Activated naive CD4-positive, alpha-beta T cell (primary cell): ENCODE measurements around the gene IST1.
"Not testable (repeated sequence)": the region's sequence is repeated elsewhere in the genome, so short reads cannot be mapped to it uniquely, and the experiment has no call there.

Experiments used
- DNase-seq, 4 experiments: peaks; one replicate each; lab custom pipeline; 2025; lab: John Stamatoyannopoulos, UW

The IST1 gene

DNA sequence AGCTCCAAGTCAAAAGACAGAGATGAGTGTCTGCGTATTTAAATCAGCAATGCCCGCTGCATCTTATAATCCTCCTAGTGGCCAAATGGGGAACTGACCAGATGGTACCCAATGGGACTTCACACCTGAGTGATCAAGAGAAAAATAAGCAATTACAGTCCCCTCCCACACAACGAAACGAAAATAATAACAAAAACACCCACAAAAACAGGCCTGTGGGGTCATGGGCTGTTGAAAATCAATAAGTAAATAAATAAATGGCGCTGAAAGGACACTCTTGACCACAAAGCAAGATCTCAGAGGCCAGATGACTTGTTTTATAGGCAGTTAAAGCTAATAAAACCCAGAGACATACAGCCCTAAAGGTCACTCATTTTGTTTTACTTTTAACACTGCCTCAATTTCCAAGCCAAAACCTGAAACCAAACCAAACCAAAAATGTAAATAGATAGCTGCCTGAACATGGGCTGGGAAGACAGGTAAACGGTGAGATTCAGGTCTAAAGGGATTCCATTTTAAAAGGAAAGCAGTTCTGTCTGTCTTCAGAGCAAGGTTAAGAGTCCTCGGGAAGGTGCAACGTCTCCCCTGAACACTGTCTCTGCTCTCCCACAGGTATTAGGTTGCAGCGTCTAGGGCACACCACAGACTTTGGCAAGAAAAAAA lies 12.7 kb upstream of the IST1 start:
- peak in 3 of 4 experiments; percentile 18 to 40 (median 38) for DNase-seq

DNA sequence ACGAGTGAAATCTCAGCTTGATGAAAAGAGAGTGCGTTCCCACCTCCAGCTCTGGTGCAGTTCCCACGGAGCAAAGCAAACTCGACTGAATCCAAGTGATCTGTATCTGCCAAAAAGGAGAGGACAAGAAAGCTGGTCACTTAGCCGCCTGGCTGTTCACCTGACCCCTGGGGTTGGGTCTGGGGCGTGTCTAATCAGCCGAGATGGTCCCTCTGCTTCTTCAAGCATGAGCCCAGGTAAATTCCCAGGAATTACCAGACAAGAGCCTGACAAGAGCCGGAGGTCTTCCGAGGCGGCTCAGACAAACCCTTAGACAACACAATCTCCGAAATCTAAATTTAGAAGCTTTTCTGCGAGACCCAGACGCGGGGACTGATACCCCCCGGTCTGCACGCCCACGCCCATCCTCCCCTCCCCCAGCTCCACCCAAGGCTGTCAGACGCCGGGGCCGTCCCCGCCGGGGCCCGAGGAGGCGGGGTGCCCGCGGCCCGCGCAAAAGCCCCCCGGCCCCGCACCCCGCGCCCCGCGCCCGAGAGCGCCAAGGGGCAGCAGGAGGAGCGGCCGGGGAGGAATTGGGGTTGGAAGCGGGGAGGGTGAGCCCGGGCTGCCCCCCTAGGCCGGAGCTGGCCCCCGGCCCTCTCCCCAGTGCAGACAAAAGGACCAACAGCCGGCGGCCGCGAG lies 12.0 kb upstream of the IST1 start:
- DNase-seq: peak in 1 of 4 experiments; percentile 43

DNA sequence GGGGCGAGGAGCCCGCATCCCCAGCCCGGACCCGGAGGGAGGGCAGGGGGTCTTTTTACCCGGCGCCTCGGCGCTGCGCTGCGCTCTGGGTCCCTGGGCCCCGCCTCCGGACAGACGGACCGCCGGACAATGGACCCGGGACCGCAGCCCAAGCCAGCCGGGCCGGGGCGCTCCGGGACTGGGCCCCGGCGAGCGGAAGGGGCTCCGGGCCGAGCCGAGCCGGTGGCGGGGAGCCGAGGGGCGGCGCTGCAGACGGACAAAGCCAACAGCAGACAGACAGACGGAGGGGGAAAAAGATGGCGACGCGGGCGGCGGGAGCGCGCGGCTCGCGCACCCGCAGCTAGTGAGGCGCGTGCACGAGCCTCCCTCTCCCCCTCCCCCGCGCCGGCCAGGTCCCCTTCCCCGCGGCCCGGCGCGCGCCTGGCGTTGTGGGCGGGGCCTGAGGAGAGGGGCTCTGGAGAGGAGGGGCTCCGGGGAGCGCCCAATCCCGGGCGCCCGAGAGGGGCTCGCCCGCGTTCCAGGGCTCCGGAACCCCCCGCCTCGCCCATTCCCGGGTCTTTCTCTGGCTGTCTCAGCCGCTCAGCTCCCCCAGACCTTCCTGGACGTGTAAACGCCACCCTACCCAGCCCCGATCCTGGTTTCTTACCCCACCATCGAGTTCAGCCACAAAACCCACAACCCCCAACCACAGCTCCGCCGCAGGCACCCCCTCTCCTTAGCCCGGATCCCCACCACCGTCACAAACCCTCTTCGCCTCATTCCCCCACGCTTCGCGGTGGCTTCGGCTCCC lies 11.3 kb upstream of the IST1 start, which contains the start of gene ZNF821:
Gene ZNF821, minus strand, starts transcription at position 334 of the 790 bp plus-strand sequence. CDS start 4,236 bp downstream, outside the sequence.
- peak; percentile 31 to 61 (median 36) for DNase-seq

DNA sequence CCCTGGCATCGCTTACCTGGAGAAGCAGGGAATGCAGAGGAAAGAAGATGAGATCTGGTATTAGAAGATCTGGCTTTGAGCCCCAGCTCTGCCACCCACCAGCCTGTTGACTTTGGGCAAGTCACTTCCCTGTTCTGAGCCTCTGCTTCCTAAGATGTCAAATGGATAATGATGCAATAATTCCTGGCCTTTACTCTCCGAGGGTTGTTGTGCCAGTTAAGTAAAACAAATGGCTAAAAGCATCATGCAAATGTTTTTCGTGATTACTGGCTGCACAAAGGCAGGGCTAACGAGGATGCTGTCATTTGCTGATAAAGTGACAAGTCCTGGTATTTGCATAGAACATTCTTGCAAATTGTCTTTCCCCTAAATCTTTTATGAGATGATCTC lies 10.1 kb upstream of the IST1 start:
- no peak for DNase-seq

DNA sequence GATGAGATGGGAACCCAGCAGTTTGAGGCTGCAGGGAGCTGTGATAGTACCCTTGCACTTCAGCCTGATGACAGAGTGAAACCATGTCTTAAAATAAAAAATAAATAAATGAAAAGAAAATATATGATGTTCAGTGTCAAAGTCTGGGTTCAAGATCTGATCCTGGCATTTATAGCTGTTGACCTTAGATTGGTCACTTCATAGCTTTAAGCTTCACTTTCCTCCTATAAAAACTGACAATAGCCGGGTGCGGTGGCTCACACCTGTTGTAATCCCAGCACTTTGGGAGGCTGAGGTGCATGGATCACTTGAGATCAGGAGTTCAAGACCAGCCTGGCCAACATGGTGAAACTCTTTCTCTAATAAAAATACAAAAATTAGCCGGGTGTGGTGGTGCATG lies 6.2 kb upstream of the IST1 start:
- DNase-seq: no peak

DNA sequence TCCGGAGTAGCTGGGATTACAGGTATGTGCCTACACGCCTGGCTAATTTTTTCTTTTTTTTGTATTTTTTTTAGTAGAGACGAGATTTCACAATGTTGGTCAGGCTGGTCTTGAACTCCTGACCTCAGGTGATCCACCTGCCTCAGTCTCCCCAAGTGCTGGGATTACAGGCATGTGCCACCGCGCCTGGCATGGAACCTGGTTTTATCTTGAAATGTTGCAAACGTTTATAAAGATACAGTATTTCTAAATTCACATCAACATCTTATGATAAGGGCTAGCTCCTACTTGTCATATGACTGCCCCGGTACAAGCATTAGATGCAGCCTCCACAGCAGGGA lies 1.5 kb upstream of the IST1 start:
- no peak for DNase-seq

DNA sequence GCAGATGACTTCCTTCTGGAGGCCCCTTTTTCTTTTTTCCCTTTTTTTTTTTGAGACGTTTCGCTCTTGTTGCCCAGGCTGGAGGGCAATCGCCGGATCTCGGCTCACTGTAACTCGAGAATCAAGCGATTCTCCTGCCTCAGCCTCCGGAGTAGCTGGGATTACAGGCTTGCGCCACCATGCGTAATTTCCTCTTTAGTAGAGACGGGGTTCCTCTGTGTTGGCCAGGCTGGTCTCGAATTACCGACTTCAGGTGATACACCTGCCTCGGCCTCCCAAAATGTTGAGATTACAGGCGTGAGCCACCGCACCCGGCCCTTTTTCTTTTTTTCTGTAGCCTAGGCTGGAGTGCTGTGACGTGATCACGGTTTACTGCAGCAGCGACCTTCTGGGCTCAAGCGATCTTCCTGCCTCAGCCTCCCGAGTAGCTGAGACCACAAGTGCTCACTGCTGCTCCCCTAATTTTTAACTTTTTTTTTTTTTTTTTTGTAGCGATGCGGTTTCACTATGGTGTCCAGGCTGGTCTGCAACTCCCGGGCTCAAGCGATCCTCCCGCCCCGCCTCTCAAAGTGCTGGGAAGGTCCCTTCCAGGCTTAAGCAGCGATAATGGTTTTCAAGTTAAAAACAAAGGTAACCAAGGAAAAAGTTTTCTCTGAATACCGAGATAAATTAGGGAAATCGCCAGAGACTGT lies 956 bp upstream of the IST1 start:
- peak in 1 of 4 experiments; percentile 7 for DNase-seq

DNA sequence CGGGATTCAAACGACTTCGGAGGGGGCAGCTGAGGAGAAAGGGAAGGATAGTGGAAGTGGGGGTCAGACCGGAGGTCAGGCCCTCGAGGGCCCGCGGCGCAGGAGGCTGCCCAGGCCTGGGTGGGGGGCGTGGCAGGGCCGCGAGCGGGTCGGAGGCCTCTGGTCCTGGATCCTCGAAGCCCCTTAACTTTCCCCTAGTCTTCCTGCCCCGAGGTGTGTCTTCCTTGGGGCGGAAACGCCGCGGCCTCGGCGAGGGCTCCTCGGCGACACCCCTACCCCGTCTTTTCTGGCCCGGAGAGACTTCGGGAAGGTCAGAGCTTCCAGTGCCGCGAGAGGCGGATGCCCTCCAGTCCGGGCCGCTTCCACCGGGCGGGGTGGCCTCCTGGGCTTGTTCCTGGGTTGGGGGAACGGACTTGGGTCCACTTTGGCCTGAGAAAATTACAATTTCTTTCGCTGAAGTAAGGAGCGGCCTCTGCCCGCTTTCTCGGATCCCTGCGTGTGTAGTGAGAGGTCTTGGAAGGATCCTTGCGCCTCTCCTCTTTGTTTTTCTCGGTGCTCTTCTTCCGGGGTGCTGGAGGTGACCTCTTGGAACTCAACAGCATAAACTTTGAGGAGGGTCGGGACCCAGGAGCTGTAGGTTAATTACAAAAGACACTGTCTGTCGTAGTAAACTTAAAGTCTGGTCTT lies 491 bp downstream of the IST1 start:
- peak in 2 of 4 experiments; percentile 14 to 40 for DNase-seq

DNA sequence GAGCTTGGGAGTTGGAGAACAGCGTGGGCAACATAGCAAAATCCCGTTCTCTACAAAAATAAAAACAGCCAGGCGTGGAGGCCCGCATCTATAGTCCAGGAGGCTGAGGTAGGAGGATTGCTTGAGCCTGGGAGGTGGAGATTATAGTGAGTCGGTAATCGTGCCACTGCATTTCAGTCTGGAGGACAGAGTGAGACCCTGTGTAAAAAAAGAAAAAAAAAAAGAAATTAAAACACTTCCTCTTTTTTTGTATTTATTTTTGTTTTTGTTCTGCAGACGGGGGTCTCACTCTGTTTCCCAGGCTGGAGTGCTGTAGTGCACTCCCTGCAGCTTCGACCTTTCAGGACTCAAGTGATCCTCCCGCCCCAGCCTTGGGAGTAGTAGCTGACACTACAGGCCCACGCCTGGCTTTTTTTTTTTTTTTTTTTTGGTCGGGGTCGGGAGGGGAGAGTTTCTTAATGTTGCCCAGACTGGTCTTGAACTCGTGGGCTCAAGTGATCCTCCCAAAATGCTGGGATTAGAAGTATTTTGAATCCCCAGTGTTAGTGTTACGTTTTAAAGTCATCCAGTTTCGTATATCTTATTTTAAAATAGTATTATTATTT lies 1.5 kb downstream of the IST1 start:
- DNase-seq: no peak

DNA sequence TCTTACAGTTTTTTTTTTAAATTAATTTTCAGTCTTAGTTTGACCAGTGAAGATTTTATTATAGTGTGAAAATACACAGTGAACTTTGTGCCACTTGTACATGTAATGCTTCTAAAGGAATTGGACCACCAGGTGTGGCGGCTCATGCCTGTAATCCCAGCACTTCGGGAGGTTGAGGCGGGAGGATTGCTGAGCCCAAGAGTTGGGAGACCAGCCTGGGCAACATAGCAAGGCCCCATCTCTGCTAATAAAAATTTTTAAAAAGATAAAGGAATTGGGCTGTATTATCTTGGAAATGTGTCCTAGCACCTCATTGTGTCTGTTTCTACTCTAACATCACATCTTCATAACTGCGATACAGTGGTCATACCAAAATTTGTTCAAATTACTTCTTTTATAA lies 3.8 kb downstream of the IST1 start:
- DNase-seq: no peak

DNA sequence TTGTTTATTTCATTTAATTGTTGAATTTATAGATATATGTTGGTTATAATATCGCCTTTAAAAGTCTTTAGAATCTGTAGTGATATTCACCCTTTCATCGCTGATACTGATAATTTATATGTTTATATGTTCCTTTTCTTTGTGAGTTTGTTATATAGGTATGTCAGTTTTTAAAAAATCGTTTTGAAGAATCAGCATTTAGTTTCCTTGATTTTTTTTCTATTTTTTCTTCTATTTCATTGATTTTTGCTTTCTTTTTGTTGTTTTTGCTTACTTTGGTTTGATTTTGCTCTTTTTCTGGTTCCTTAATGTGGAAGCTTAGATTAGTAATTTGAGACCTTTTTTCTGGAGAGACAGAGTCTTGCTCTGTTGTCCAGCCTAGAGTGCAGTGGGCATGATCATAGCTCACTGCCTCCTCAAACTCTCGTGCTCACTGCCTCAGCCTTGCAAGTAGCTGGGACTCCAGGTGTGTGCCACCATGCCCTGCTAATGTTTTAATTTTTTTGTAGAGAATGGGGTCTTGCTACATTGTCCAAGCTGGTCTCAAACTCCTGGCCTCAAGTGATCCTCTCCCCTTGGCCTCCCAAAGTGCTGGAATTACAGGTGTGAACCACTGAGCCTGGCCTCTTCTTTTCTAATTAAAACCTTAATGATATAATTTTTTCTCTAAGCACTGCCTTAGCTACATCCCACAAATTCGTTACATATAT lies 7.5 kb downstream of the IST1 start:
- no peak for DNase-seq

DNA sequence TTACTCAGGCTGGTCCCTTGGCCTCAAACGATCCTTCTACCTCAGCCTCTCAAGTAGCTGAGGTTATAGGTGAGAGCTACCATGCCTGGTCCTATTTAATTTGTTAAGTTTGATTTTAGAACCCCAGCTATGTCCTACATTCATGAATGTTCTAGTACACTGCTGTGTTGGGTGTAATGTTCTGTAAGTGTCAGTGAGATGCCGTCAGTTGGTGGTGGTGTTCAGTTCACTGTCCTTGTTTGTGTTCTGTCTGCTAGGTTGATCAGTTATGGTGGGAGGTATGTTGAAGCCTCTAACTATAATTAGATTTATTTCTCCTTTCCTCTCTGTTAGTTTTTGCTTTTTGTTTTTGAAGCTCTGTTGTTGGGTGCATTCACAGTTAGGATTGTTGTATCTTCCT lies 8.3 kb downstream of the IST1 start:
- no peak for DNase-seq

DNA sequence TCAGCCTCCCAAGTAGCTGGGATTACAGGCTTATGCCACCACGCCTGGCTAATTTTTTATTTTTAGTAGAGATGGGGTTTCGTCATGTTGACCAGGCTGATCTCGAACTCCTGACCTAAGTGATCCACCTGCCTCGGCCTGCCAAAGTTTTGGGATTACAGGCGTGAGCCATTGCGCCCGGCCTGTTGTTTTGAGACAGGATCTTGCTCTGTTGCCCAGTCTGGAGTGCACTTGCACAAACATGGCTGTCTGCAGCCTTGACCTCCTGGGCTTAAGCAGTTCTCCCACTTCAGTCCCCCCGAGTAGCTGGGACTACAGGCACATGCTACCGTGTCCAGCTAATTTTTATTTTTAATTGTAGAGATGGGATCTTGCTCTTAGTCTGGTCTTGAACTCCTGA lies 8.9 kb downstream of the IST1 start:
- no peak for DNase-seq

DNA sequence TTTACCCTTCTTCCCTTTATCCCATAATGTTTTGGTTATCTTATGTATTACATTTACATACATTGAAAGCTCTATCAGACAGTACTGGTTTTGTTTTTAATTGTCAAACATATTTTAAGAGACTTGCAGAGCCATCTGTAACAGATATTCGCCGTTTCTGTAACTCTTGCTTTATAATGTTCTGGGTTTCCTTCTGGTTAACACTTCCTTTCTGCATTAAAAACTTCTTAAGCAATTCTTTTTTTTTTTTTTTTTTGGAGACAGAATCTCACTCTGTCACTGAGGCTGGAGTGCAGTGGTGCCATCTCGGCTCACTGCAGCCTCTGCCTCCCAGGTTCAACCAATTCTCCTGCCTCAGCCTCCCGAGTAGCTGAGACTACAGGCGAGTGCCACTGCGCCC lies 10.4 kb downstream of the IST1 start:
- DNase-seq: not testable (repeated sequence)

DNA sequence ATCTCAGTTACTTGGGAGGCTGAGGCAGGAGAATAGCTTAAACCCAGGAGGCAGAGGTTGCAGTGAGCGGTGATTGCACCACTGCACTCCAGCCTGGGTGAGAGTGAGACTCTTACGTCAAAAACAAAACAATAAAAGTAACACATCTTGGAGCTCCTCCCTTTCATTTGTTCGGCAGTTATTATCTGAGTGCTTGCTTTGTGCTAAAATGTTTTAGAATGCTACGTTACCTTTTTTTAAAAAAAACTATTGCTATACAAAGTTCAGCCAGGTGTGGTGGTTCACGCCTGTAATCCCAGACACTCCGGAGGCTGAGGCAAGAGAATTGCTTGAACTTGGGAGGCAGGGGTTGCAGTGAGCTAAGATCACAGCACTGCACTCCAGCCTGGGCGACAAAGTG lies 15.8 kb downstream of the IST1 start:
- no peak for DNase-seq

DNA sequence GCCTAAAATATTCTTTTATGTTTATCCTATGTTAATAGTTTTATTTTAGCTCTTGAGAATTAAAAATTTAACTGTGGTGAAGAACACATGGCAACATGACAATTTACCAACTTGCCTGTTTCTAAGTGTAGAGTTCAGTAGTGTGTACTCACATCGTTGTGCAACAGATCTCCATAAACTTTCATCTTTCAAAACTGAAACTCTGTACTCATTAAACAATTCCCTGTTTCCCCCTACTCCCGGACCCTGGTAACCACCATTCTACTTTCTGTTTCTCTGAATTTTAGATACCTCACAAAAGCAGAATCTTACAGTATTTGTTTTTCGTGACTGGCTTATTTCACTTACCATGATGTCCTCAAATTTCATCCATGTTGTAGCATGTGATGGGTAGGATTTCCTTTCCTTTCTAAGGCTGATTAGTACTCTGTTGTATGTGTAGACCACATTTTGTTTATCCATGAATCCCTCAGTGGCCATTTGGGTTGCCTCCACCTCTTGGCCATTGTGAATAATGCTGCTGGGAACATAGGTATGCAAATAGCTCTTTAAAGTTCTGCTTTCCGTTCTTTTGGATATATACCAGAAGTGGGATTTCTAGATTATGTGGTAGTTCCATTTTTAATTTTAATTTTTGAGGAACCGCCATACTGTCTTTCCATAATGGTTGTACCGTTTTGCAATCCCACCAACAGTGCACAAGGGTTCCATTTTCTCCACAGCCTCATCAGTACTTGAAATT lies 17.4 kb downstream of the IST1 start:
- DNase-seq: no peak

DNA sequence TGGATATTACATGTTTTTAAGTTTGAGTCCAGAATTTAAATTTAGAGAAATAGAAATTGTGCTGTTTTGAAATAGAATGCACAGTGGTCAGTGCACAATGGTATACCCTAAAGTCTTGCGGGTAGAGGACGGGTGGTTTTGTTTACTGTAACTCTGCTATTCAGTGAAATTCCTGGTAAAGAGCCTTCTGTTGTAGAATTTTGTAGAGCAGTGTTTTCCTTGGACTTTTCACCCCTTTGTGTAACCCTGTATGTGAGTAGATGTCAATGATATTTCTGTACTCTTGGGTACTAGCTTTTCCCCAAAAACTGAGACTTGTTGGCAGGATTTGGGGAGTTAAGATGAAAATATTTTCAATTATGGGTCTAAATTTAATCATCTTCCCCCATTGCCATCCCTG lies 19.5 kb downstream of the IST1 start:
- no peak for DNase-seq

DNA sequence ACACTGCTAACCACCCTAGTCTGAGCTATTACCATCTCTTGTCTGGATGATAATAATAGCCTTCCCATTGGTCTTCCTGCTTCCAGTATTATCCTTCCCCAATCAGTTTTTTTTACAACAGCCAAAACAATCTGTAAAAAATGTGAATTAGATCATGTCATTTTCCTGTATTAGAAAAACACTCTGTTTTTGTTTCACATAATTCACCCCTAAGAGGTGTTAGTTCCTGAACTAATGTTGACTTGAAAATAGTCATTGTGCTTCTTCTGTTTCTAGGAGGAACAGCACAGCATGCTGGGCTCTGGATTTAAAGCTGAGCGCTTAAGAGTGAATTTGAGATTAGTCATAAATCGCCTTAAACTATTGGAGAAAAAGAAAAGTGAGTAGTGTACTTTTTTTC lies 20.0 kb downstream of the IST1 start:
- DNase-seq: no peak

DNA sequence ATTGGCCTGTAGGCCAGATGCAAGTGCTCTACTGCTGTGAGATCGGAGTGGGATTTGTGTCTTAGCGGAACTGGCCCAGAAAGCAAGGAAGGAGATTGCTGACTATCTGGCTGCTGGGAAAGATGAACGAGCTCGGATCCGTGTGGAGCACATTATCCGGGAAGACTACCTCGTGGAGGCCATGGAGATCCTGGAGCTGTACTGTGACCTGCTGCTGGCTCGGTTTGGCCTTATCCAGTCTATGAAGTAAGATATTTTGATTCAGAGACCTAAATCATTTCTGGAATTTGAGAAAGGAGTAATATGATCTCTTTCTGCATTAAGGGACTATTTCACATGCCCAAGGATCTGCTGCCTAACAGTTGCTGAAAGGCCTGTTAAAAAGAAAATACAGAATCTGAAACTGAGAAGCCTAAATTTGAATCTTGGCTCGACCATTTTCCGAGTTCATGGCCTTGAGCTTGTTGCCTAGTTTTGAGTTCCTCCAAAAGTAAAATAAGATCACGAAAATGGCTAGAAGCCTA lies 21.1 kb downstream of the IST1 start:
- no peak for DNase-seq

DNA sequence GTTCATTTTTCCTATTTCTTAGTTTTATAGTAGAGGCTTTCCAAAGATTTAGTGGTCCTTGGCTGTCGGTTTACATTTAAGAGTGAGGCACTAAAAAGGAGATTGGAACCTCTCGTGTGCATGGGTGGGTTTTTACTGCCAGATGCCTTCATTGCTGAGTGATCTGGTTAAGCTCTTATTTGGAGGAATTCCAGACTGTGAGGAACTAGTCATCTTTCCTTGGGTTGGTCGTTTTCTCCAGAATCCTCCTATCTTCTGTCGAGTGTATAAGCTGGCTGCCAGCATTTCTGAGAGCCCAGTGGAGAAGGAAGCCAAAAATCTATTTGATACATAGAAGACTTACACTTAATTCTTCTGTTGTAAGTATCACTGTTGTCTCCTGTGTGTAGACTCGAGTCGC lies 22.6 kb downstream of the IST1 start:
- no peak for DNase-seq
